ENCODE results near the gene NID2. TPM values are rescaled to one million over a fixed set of nuclear protein-coding genes. Genes with fewer than 3 reads are reported as not detected.
A peak's percentile ranks its signal among the peaks of the same experiment; 100 is the strongest.

The NID2 gene
- polyA plus RNA-seq, 1 experiment, result 413 TPM

GRCh38 chr14:52067873-52068614 lies 815 bp downstream of the NID2 start:
- no peak for DNase-seq (ENCODE audit: low read depth, low spot score)
- CTCF ChIA-PET, result interaction anchor here (5.3 kb wide), 1 partner anchor 64 kb away, joined by 23 read pairs; no protein-coding TSS in a partner anchor
- TF ChIP-seq, protein P1, sequence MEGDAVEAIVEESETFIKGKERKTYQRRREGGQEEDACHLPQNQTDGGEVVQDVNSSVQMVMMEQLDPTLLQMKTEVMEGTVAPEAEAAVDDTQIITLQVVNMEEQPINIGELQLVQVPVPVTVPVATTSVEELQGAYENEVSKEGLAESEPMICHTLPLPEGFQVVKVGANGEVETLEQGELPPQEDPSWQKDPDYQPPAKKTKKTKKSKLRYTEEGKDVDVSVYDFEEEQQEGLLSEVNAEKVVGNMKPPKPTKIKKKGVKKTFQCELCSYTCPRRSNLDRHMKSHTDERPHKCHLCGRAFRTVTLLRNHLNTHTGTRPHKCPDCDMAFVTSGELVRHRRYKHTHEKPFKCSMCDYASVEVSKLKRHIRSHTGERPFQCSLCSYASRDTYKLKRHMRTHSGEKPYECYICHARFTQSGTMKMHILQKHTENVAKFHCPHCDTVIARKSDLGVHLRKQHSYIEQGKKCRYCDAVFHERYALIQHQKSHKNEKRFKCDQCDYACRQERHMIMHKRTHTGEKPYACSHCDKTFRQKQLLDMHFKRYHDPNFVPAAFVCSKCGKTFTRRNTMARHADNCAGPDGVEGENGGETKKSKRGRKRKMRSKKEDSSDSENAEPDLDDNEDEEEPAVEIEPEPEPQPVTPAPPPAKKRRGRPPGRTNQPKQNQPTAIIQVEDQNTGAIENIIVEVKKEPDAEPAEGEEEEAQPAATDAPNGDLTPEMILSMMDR (IDR thresholded peaks at IDR 0.05; ENCODE audit: low read depth, low read length), result no peak

DNA sequence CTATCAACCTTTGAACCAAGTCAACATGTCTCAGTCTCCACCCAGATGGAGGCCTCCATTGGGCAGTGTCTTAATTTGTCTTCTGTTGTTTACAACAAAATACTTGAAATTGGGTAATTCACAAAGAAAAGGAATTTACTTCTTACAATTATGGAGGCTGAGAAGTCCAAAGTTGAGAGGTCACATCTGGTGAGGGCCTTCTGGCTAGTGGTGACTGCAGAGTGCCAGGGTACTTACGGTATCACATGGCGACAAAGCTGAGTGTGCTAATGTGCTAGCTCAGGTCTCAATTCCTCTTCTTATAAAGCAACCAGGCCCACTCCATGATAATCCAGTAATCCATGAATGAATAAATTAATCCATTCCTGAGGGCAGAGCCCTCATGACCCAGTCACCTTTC lies 4.7 kb downstream of the NID2 start:
- H3K4me3 ChIP-seq (ENCODE audit: low read depth, low read length), result no peak overlapping the region

More at GRCh38 chr14:52067873-52068614, 815 bp downstream of the NID2 start:
- no peaks in the 10 kb centered on the region; the same call in 1 of the 2 replicates for H3K9me3 ChIP-seq (ENCODE audit: control insufficient read depth, insufficient read depth, low read length)
- H3K4me3 ChIP-seq (ENCODE audit: low read depth, low read length), result peak overlapping the region; percentile 99
- POLR2A ChIA-PET, result interaction anchor here (0.9 to 4.8 kb wide), 14 partner anchors 8 to 246 kb away, joined by 3 to 61 read pairs (median 4); partner anchors contain the start of gene PTGER2
- H3K27ac ChIP-seq (ENCODE audit: low read depth, low read length), result peak overlapping the region; percentile 81
- no peaks in the 10 kb centered on the region for H3K27me3 ChIP-seq (ENCODE audit: control insufficient read depth, insufficient read depth, low read length)

GRCh38 chr14:52063052-52063462 lies 5.8 kb downstream of the NID2 start:
- Histone ChIP-seq H3K27ac (ENCODE audit: low read depth, low read length) (no peak overlapping the region), H3K9me3 (ENCODE audit: control insufficient read depth, insufficient read depth, low read length) (no peaks in the 10 kb centered on the region; the same call in 1 of the 2 replicates), H3K27me3 (ENCODE audit: control insufficient read depth, insufficient read depth, low read length) (no peaks in the 10 kb centered on the region), H3K4me3 (ENCODE audit: low read depth, low read length) (no peak overlapping the region)
- POLR2A ChIA-PET, result no interaction called here
- CTCF ChIA-PET, result interaction anchor here (1.9 to 2.0 kb wide), 2 partner anchors 19 to 67 kb away, joined by 5 to 6 read pairs; no protein-coding TSS in a partner anchor
- TF ChIP-seq, protein P1 (IDR thresholded peaks at IDR 0.05; ENCODE audit: low read depth, low read length), result no peak
- DNase-seq (ENCODE audit: low read depth, low spot score), result no peak

More for the DNA sequence above, 4.7 kb downstream of the NID2 start:
- H3K9me3 ChIP-seq (ENCODE audit: control insufficient read depth, insufficient read depth, low read length), result no peaks in the 10 kb centered on the region; the same call in 1 of the 2 replicates
- H3K27ac ChIP-seq (ENCODE audit: low read depth, low read length), result no peak overlapping the region
- POLR2A ChIA-PET, result no interaction called here
- no peaks in the 10 kb centered on the region for H3K27me3 ChIP-seq (ENCODE audit: control insufficient read depth, insufficient read depth, low read length)
- no peak for DNase-seq (ENCODE audit: low read depth, low spot score)
- CTCF ChIA-PET, result interaction anchor here (0.9 to 1.9 kb wide), 2 partner anchors 8 to 68 kb away, joined by 3 to 5 read pairs; no protein-coding TSS in a partner anchor
- TF ChIP-seq, protein P1 (IDR thresholded peaks at IDR 0.05; ENCODE audit: low read depth, low read length), result no peak

- CTCF ChIA-PET, result interaction anchor here (2.0 kb wide), 1 partner anchor 18 kb away, joined by 6 read pairs; no protein-coding TSS in a partner anchor
- POLR2A ChIA-PET, result no interaction called here
- no peak overlapping the region for H3K27ac ChIP-seq (ENCODE audit: low read depth, low read length)
Observed at GRCh38 chr14:52061890-52062289, 7.0 kb downstream of the NID2 start.

More at GRCh38 chr14:52061890-52062289, 7.0 kb downstream of the NID2 start:
- Histone ChIP-seq H3K4me3 (ENCODE audit: low read depth, low read length) (no peak overlapping the region), H3K9me3 (ENCODE audit: control insufficient read depth, insufficient read depth, low read length) (no peaks in the 10 kb centered on the region), H3K27me3 (ENCODE audit: control insufficient read depth, insufficient read depth, low read length) (no peaks in the 10 kb centered on the region)
- TF ChIP-seq, protein P1 (IDR thresholded peaks at IDR 0.05; ENCODE audit: low read depth, low read length), result no peak
- no peak for DNase-seq (ENCODE audit: low read depth, low spot score)

All from AG04450 (cell line).